GDM1 (cell line): ENCODE measurements around the gene PARD3.
"Not testable (repeated sequence)": the region's sequence is repeated elsewhere in the genome, so short reads cannot be mapped to it uniquely, and the experiment has no call there.

Source experiments
- DNase-seq: peaks from one replicate; lab custom pipeline; 2025; lab: John Stamatoyannopoulos, UW

The PARD3 gene

GRCh38 chr10:34378297-34378696 is 436.8 kb downstream of the PARD3 start:
- no peak for DNase-seq

- DNase-seq, result no peak
Observed at GRCh38 chr10:34377833-34378232, 437.3 kb downstream of the PARD3 start.

DNA sequence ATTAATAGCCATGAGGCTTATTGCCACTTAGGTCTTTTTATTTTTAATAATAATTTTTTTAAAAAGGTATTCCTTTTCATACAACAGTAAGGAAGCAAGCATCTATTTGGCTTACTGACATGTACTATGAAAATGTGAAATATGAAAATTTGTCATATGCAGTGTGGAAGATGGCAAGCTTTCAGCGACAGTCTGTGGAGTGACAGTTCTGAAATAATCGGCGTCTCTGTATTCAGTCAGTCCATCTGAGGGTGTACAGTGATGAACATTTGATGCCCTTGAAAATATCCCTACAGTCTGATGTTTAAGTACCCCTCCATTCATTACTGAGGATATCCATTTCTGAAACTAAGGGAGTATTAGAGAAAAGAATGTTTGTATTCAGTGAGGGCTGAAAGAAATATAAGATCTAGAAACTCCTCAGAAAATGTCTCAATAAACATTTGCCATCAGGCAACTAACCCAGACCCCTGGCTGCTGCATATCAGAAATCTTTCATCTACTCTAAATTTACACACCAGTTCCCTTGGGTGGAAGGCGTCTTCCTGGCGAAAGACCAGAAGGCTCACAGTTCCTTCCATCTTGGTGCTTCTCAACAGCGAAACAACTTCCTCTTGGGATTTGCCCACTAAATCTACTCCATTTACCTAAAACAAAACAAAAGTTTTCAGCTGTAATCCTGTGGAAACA is 440.6 kb downstream of the PARD3 start:
- peak; percentile 37 for DNase-seq

GRCh38 chr10:34373211-34373610 is 441.9 kb downstream of the PARD3 start:
- no peak for DNase-seq

DNA sequence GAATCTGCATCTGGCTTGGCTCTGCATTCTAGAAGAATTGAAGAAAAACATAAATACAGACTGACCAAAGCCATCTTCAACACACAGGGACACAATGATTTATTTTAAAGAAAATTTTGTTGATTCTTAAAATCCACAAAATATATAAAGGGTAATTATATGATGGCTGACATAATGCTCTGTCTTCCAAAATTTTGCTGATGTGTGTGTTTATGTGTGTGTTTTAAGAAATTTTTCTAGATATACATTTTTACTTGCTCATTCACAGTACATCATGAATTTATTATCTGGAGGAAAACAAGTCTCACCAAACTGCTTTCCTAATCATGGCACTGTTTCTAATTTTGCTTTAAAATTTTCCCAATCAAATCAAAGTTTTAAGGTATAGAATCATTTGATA is 442.6 kb downstream of the PARD3 start:
- no peak for DNase-seq

DNA sequence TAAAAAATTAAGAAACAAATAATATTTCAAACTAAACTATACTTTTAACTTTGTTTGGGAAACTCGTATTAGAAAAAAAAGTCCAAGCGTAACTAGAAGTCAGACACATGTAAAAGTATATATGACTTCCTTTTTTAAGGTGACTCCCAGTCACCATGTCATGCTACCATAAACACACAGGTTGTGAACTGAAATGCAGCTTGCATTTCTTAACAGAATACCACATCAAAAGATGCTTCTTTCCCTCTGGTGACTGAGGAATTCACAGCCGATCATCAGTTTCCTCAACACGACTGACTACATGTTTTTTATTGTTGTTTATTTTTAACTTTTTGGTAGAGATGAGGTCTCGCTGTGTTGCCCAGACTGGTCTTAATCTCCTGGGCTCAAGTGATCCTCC is 445.0 kb downstream of the PARD3 start:
- no peak for DNase-seq

DNA sequence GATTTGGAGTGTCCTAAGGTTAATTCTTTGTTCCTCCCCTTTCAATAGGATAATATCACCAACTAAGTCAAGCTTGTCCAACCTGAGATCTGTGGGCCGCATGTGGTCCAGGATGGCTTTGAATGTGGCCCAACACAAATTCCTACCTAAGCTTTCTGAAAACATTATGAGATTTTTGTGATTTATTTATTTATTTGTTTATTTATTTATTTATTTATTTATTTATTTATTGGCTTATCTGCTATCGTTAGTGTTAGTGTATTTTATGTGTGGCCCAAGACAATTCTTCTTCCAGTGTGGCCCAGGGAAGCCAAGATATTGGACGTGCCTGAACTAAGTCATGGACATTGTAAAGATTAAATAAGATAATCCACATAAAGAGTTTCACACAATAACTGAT is 446.0 kb downstream of the PARD3 start:
- DNase-seq, result no peak

DNA sequence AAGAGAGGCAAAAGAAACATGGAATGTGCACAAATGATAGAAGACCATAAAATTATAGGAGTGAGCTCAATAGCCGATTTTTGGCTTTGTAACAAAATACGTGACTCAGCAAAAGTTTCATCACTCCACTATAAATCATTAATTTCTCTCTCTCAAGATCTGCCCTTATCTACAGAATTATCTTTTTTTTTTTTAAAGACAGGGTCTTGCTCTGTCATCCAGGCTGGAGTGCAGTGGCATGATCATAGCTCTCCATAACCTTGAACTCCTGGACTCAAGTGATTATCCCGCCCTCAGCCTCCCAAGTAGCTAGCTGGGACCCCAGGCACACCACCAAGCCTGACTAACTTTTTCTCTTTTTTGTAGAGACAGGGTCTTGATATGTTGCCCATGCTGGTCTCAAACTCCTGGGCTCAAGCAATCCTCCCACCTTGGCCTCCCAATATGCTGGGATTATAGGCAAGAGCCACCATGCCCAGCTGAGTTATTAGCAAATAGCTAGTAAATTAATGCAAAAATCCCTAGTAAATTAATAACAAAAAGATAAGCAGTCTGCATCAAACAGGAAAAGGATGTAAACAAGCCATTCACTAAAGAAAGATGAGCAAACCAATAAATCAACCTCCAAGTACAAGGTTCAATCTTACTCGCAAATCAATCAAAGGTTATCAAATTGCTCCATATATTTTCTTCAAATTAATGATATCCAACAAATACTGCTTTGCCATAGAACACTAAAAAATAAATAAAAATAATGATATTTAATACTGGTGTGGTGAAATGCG is 450.7 kb downstream of the PARD3 start:
- DNase-seq, result no peak

- no peak for DNase-seq
Observed at GRCh38 chr10:34360984-34361383, 454.1 kb downstream of the PARD3 start.

DNA sequence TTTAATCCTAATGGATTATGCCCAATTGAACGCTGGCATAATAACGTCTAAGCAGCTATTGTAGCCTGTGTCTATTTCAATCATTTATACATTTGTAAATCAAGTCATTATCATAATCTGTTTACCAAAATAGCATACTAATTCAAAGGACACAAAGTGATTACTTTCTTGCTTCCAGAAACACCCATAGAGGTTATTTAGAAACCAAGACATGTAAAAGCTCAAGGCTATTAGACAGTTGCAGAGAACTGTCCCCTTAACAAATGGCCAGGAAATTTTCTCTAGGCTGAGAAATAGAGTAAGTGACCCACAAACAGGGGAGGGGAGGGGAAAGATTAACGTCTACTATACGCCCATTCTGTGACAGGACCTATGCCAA is 455.7 kb downstream of the PARD3 start:
- DNase-seq, result no peak

GRCh38 chr10:34358729-34359434 is 456.2 kb downstream of the PARD3 start:
- no peak for DNase-seq

DNA sequence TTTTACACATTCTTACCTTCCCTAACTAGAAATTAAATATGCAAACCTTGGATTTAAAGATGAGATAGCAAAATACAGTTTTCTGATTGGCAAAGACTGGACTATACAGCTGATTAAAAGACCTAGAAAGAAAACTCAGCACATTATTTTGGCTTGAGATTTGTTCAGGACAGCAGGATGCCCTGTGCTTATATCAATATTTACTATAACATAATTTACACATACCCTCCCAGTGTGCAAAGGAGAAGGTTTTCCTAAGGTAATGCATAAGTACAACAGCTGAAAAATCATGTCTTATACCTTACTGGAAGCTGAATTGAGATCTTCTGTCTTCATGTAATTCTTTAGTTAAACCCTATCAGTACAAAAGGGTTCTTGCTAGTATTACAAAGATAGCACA is 458.6 kb downstream of the PARD3 start:
- DNase-seq, result no peak

GRCh38 chr10:34353530-34353929 is 461.6 kb downstream of the PARD3 start:
- not testable (repeated sequence) for DNase-seq

DNA sequence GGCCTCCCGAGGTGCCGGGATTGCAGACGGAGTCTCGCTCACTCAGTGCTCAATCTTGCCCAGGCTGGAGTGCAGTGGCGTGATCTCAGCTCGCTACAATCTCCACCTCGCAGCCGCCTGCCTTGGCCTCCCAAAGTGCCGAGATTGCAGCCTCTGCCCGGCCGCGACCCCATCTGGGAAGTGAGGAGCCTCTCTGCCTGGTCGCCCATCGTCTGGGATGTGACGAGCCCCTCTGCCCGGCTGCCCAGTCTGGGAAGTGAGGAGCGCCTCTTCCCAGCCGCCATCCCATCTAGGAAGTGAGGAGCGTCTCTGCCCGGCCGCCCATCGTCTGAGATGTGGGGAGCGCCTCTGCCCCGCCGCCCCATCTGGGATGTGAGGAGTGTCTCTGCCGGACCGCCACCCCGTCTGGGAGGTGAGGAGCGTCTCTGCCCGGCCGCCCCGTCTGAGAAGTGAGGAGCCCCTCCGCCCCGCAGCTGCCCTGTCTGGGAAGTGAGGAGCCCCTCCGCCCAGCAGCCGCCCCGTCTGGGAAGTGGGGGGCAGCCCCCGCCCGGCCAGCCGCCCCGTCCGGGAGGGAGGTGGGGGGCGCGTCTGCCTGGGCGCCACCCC is 462.4 kb downstream of the PARD3 start:
- DNase-seq, result not testable (repeated sequence)

DNA sequence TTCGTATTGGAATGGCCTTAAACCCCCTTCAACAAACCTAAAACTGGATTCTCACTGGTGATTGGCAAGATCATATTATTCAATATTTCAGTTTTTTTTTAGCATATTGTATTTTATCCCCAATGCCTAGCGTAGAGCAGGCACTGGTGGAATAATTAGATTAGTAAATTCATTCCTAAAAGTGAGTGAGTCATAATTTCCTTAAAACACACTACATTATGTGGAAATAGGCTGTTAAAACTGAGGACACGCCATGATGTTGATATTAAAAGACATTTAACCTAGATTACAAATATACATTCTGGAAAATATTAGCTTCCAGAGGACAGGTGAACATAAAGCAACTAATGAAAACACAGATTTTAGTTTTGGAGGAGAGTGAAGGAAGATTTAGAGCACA is 463.9 kb downstream of the PARD3 start:
- DNase-seq, result no peak

DNA sequence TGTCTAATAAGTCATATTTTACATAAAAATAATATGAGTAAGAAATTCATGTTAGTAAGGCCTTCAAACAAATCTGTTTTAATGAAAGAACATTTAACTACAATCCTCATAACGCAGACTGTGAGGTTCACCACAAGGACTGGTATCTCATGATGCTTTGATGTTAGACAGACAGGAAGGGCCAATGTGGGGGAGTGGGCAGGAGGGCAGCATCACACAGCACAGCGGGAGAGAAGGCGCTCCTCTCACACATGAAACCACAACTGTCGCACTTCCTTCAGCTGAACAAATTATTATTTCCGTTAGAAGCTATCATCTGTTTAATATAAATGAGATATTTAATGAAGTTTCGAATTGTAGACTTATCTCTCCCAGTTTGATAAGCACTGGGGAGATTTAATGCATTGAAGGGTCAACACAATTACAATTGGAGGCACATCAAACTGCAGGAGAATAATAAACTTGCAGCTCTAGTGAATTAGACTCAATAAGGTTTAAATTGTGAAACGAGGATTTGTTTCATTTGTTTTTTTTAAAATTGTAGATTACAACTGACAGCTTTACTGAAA is 466.1 kb downstream of the PARD3 start:
- DNase-seq, result no peak

GRCh38 chr10:34348021-34348420 is 467.1 kb downstream of the PARD3 start:
- no peak for DNase-seq

- DNase-seq, result no peak
Observed at GRCh38 chr10:34347131-34347530, 468.0 kb downstream of the PARD3 start.

GRCh38 chr10:34346516-34347100 is 468.5 kb downstream of the PARD3 start:
- no peak for DNase-seq

- no peak for DNase-seq
Observed at GRCh38 chr10:34345383-34345782, 469.7 kb downstream of the PARD3 start.

DNA sequence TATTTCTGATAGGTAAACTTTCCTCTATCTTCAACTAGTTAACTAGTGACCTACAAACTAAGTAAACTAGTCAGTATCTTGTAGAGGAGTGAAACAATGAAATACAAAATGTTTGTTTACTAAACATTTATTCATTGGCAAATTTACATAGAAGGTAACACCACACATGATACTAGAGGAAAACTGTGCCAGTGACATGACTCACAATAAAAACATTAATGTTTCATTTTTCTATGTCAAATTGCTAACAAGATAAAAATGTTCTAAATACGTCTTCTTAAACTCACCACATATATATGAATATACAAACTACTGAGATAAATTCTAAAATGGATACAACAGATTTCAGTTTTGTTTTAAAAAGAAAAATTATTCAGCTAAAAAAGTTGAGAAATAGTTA is 471.3 kb downstream of the PARD3 start:
- DNase-seq, result no peak

DNA sequence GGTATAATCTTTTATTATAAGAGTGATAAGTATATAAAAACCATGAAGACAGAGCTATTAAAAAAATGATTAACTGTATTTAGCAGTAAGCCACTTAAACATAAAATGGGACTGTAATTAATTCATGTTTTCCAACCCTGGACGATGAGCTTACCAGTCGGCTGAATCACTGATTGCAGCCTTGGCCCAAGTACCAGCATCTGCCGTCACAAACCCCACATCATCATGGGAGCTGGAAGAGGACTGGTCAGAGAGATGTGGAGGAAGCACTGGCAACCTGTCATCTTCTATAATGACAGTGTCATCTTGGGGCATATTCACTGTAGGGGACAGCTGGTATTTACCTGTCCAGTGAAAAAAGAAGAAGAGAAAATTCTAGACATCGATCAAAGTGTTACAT is 473.6 kb downstream of the PARD3 start:
- DNase-seq, result no peak
